ENCODE results near the gene AUTS2. TPM values are rescaled to one million over a fixed set of nuclear protein-coding genes. Genes with fewer than 3 reads are reported as not detected.

Gene AUTS2
- total RNA-seq, 1 experiment from 2014 or later = 4.2 TPM

DNA sequence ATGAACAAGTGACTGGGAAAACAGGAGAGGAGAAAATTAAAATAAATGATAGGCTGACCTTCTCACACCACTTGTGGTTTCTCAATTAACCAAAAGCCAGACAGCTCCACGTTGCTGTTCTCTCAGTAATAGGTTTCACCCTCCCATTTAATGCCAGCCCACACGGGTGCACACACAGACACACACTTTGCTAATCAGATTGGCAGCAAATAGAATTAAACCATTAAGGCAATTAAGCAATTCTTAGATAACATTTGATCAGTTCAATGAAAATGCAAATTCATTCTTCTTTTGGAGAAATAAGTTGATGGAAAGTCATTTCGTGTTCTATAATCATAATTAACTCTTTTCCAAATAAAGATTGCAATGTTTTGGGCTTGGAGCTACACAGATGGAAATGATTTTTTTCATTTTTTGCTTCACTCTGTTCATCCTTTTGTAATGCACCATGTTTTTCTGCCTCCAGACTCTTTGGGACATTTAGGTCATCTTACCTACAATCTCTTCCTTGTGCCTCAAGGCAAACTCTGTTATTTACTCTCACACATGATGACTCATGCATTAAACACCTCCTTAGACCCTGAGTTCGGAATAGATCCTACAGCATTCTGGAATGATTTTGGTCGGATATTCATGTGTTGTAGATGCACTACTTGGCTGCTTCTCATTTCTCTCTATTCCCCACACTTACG lies 700.7 kb downstream of the AUTS2 start:
- DNase-seq (ENCODE audit: low spot score) = peak; percentile 17

GRCh38 chr7:70299472-70299807 lies 701.2 kb downstream of the AUTS2 start:
- peak; percentile 9 for DNase-seq (ENCODE audit: low spot score)

GRCh38 chr7:70301673-70302185 lies 703.5 kb downstream of the AUTS2 start:
- DNase-seq (ENCODE audit: low spot score) = no peak

GRCh38 chr7:70303309-70303708 lies 705.0 kb downstream of the AUTS2 start:
- DNase-seq (ENCODE audit: low spot score) = no peak

DNA sequence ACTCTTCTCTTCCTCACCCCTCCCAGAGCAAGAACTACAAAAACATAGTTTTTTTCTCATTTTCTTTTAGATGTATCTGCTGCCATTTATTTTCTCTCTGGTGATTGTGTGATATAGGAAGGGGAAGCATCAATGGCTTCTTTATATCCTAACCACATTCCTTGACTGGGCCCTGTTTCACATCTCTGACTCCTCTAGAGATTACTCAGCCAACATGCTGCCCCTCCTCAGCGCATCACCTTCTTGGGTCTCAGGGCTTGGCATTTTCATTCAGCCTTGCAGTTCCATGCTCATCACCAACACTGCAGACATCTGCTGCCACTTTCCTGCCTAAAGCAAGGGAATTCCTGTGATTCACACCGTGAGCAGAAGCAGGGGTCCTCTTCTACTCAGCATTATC lies 705.5 kb downstream of the AUTS2 start:
- no peak for DNase-seq (ENCODE audit: low spot score)

GRCh38 chr7:70306173-70306572 lies 707.9 kb downstream of the AUTS2 start:
- DNase-seq (ENCODE audit: low spot score) = no peak

GRCh38 chr7:70307544-70308106 lies 709.4 kb downstream of the AUTS2 start:
- DNase-seq (ENCODE audit: low spot score) = no peak

DNA sequence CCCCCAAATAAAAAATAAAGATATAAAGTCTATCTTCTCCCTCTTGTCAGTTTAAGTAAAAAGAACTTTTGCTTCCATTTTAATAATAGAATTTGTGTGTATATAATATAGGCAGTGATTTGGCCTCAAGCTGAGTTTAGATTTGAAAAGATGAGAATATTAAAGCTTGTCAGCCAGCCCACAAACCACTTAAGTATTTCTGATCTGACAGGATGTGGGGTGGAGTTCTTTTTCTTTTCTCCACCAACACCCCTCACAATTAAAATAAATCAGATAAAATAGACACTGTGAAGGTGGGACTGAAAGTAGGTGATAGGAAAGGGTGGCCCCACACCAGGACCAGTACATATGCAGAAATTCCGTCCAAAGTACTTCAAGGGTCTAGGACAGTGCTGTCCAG lies 714.1 kb downstream of the AUTS2 start:
- no peak for DNase-seq (ENCODE audit: low spot score)

DNA sequence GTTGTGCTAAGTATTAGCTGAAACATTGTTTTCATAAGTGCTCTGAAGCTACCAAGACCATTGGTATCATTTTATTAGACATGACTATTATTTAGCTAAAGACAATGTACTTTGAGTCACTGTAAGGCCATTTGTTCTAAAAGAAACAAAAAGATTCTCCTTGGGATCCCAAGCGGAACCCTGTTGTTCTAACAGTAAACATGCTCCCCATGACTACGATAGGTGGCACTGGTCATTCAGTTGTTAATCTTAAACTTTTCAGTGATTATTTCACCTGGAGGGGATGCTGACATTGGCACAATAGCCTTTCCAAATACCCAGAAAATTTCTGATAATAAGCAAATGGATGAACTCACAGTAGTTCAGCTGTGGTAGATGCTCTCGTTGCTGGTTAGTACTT lies 715.0 kb downstream of the AUTS2 start:
- no peak for DNase-seq (ENCODE audit: low spot score)

DNA sequence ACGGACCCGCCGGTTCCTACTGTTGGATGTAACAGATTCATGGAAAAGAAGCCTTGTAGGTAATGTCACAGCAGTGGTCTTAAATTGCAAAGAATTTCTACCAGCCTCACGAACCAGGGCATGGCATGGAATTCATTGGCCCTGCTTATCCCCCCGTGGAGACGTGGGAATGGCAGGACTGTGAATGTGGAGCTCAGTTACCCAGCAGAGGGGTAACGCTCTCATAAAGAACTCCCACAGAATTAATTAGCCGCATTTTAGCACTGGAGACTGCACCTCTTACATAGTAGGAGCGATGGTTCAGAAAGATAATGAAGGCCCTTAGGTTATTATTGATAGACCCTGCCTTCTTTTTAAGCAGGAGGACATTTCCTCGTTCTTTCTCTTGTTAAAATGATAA lies 715.4 kb downstream of the AUTS2 start:
- no peak for DNase-seq (ENCODE audit: low spot score)

- no peak for DNase-seq (ENCODE audit: low spot score)
Measured at GRCh38 chr7:70314221-70314620, 715.9 kb downstream of the AUTS2 start.

- DNase-seq (ENCODE audit: low spot score) = no peak
Measured at GRCh38 chr7:70316745-70317144, 718.5 kb downstream of the AUTS2 start.

DNA sequence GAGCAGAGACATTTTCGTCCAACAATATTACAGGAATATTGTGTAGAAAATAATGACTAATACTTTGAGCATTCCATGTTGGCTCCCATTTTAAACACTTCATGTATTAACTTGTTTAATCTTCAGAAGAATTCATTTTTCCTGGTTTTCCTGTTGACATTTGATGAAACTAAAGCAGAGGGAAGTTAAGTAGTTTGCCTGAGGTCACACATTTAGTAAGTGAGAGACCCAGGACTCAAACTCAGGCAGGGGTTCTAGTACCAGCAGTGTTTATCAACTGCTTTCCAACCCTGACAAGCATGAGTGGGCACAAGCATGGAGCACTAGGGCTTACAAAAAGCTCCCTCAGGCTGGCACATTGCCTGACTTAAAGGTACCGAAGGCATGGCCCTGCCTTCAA lies 719.1 kb downstream of the AUTS2 start:
- DNase-seq (ENCODE audit: low spot score) = no peak

DNA sequence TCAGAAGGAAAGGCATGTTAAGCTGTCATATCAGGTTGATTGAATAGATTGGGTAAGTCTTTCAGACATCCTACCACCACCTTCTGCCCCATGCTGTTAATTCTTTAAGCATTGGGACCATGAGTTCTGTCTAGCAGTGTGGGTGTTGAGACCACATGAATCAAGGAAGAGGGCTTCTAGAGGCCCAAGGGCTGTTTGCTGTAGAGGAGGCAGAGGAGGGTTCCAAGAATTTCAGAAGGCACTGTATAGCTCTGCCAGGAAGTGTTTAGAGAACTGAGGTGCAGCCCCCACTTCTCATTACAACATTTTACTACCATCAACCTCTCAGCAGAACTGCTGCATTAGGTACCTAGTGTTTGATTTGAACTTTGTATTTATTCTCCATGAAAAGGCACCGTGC lies 720.2 kb downstream of the AUTS2 start:
- no peak for DNase-seq (ENCODE audit: low spot score)

GRCh38 chr7:70319057-70319456 lies 720.8 kb downstream of the AUTS2 start:
- DNase-seq (ENCODE audit: low spot score) = no peak

DNA sequence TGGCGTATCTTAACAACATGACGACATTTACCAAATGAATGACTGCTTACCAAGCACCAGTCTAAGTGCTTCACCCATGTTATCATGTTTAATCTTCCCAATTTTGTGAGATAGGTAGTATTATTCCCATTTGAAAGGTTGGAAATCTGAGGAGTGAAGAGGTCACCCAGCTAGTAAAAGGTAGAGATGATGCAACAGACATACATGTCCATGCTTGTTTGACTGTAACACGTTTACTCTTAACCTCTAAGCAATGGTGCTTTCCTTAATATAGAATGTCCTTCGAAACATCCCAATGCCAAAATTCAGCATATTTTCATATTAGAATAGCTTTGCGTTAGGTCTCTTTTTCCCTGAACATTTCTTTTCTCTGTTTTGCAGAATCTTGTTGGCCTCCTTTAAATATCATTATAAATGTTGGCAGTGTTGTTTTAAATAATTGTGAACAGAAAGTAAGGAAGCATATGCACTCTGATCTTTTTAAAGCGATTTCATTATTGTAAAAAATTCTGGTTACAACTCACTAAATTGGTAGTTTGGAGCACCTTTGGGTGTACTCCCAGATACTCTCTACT lies 722.8 kb downstream of the AUTS2 start:
- DNase-seq (ENCODE audit: low spot score) = no peak

- DNase-seq (ENCODE audit: low spot score) = no peak
Measured at GRCh38 chr7:70322856-70323255, 724.6 kb downstream of the AUTS2 start.

- no peak for DNase-seq (ENCODE audit: low spot score)
Measured at GRCh38 chr7:70325509-70326101, 727.3 kb downstream of the AUTS2 start.

DNA sequence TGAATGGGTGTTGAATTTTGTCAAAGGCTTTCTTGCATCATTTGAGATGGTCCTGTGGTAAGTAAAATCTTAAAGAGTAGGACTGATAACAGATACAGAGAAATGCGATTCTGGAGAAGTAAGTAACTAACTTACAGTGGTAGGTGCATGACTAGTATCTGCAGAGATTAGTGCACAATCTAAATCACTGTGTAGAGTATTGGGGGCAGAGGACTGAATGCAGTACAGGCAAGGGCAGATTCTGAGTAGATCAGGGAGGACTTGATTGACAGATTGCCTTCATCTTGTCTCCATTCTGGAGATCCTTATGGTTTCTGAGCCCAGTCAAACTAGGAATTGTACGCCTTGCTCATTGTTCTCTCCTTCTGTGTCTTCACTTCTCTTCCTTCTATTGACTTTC lies 736.0 kb downstream of the AUTS2 start:
- no peak for DNase-seq (ENCODE audit: low spot score)

DNA sequence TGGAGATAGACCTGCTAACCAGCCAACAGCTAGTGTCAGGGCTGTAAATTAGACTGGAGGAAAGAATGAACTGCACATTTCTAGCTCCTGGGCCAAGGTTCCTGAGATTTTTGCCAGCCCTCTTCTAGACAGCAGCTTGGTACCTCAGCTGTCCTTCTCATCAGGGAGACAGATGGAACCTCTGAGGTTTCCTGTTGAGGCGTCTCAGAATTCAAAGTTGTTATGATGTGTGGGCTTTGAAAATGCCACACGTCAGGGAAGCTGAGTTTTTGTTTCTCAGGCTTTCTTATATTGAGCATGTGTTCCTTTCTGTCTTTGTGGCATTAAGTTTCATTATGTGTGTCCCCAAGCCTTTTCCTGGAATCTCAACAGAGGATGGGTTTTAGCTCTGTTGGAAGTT lies 736.6 kb downstream of the AUTS2 start:
- DNase-seq (ENCODE audit: low spot score) = no peak

DNA sequence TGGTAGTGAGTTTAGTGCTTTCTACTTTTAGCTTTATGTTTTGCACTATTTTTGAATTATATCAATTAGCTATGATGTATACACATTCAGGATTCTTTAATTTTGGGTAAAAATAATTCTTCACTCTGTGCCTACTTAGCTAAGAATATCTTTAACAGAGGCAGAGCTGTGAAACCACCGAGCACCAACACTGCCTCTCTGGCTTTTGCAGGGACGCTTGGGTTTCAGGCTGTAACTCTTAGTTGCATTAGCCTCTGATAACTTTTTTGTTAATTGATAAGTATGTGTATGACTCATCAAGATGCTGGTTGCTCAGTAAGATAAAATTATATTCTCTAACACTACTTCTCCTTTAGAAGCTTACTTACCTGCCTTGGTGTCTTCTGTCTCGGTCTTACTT lies 738.3 kb downstream of the AUTS2 start:
- DNase-seq (ENCODE audit: low spot score) = no peak

DNA sequence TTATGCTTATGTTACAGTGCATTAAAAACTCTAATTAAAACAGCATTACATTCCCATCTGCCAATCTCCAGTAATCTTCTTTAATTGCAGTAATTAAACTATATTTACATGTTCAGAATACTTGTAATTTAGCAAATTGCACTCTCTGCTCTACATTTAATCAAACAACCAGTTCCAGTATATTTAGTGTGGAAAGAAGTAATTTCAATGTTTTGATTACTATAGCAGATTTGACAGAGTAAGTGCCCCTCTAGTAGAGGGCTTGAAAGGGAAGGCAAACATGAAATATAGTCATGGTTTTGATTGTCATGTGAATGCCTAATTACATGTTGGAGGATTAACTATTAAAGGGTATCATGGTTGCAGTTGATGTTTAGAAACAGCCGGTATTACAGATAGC lies 739.7 kb downstream of the AUTS2 start:
- no peak for DNase-seq (ENCODE audit: low spot score)

- no peak for DNase-seq (ENCODE audit: low spot score)
Measured at GRCh38 chr7:70340236-70340635, 742.0 kb downstream of the AUTS2 start.
